OCI-LY7 (cell line): ENCODE data around the gene KIF16B.

Experiments
- EZH2phosphoT487 ChIP-seq: fragments of 200-600 bp; sonication (generic); IDR thresholded peaks from 2 replicates; pipeline ENCODE4 v1.6.1; 2018; ENCODE audit warnings: low read depth, borderline replicate concordance, mild to moderate bottlenecking, mixed run types, antibody characterized with exemption, low read length, moderate library complexity, mixed read lengths
- TF ChIP-seq, protein P1 (sequence below): fragments of 200-600 bp; sonication (generic); conservative IDR thresholded peaks from 2 replicates; pipeline ENCODE4 v1.5.1; 2014; ENCODE audit warnings: mild to moderate bottlenecking, antibody characterized with exemption, low read length, moderate library complexity, mixed read lengths

DNA sequence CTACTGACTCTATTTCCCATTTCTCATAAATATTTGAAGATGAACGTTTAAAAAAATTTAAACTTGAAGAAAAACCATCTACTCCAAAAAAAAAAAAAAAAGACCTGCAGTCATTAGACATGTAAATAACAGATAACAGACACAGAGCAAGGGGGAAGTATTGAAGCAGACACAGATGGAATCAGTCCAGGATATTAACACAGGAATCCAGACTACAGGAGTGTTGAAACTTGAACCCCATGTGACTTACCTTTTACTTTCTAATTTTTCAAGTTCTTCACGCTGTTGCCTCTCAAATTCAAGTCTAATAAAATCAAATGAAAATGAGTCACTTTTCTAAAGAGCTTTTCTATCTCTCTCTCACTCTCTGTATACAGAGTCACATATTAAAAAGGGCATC lies 191.8 kb downstream of the KIF16B start:
- no peak for TF ChIP-seq EZH2phosphoT487
- TF ChIP-seq, protein P1, sequence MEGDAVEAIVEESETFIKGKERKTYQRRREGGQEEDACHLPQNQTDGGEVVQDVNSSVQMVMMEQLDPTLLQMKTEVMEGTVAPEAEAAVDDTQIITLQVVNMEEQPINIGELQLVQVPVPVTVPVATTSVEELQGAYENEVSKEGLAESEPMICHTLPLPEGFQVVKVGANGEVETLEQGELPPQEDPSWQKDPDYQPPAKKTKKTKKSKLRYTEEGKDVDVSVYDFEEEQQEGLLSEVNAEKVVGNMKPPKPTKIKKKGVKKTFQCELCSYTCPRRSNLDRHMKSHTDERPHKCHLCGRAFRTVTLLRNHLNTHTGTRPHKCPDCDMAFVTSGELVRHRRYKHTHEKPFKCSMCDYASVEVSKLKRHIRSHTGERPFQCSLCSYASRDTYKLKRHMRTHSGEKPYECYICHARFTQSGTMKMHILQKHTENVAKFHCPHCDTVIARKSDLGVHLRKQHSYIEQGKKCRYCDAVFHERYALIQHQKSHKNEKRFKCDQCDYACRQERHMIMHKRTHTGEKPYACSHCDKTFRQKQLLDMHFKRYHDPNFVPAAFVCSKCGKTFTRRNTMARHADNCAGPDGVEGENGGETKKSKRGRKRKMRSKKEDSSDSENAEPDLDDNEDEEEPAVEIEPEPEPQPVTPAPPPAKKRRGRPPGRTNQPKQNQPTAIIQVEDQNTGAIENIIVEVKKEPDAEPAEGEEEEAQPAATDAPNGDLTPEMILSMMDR = no peak
